ENCODE data around the gene EPAS1.

EPAS1 gene

GRCh38 chr2:46296840-46297545 lies at the start of gene EPAS1:
TSS of gene EPAS1 (plus strand) at chr2:46297407. CDS start at chr2:46297912, 505 bp downstream.
- DNase-seq = peak; percentile 66

GRCh38 chr2:46248171-46248570 lies 49.0 kb upstream of the EPAS1 start:
- DNase-seq = no peak

GRCh38 chr2:46249654-46250053 lies 47.6 kb upstream of the EPAS1 start:
- no peak for DNase-seq

GRCh38 chr2:46252891-46253659 lies 44.1 kb upstream of the EPAS1 start:
- no peak for DNase-seq

GRCh38 chr2:46254474-46254873 lies 42.7 kb upstream of the EPAS1 start:
- no peak for DNase-seq

GRCh38 chr2:46256563-46257142 lies 40.6 kb upstream of the EPAS1 start:
- DNase-seq = no peak

GRCh38 chr2:46257476-46257875 lies 39.7 kb upstream of the EPAS1 start:
- no peak for DNase-seq

- DNase-seq = no peak
These were observed 39.2 kb upstream of the EPAS1 start for GRCh38 chr2:46257980-46258379.

GRCh38 chr2:46258937-46259776 lies 38.0 kb upstream of the EPAS1 start:
- no peak for DNase-seq

- DNase-seq = no peak
These were observed 37.4 kb upstream of the EPAS1 start for GRCh38 chr2:46259777-46260168.

GRCh38 chr2:46260305-46260704 lies 36.9 kb upstream of the EPAS1 start:
- no peak for DNase-seq

GRCh38 chr2:46262248-46262938 lies 34.8 kb upstream of the EPAS1 start:
- no peak for DNase-seq

GRCh38 chr2:46263347-46263746 lies 33.9 kb upstream of the EPAS1 start:
- DNase-seq = no peak

GRCh38 chr2:46264447-46264846 lies 32.8 kb upstream of the EPAS1 start:
- no peak for DNase-seq

GRCh38 chr2:46266134-46266533 lies 31.1 kb upstream of the EPAS1 start:
- no peak for DNase-seq

- DNase-seq = no peak
These were observed 29.6 kb upstream of the EPAS1 start for GRCh38 chr2:46267616-46268015.

- DNase-seq = no peak
These were observed 29.0 kb upstream of the EPAS1 start for GRCh38 chr2:46268196-46268595.

- DNase-seq = no peak
These were observed 28.2 kb upstream of the EPAS1 start for GRCh38 chr2:46269001-46269400.

GRCh38 chr2:46269544-46270273 lies 27.5 kb upstream of the EPAS1 start:
- no peak for DNase-seq

- no peak for DNase-seq
These were observed 26.8 kb upstream of the EPAS1 start for GRCh38 chr2:46270384-46270783.

GRCh38 chr2:46273225-46273863 lies 23.9 kb upstream of the EPAS1 start:
- no peak for DNase-seq

All from activated T-cell treated with anti-CD3 and anti-CD28 coated beads for 4 hours (primary cell).